ENCODE results near the gene SHROOM3.

DNA sequence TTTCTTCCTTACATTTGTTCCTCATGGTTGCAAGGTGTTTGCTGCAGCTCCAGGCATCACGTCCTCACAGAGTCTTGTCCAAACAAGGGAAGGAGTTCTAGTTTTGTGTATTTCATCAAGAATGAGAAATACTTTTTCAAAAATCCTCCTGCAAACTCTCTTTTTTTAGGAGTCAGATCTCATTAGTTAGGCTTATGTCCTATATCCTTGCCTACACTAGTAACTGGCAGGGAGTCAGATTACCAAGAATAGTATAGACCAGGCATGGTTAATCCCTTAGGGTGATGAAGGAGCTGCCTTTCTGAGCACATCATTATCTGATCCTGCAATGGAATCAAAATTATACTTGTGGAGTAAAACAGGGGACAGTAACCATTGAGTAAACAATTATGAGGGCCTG lies 160.4 kb downstream of the SHROOM3 start:
- TF ChIP-seq CTCF (IDR thresholded peaks at IDR 0.05) (no peak), POLR2A (IDR thresholded peaks at IDR 0.05) (no peak)
